HG03439 (cell line): ENCODE measurements around the gene LGALS1.
"Not testable (repeated sequence)": the region's sequence is repeated elsewhere in the genome, so short reads cannot be mapped to it uniquely, and the experiment has no call there.

Experiments
- ATAC-seq: cut with Tn5 transposase; IDR thresholded peaks from one replicate; pipeline ENCODE4 v1.9.1; 2021; ENCODE audit warnings: mild to moderate bottlenecking, moderate library complexity; ENCODE audit not compliant: unreplicated experiment

Gene LGALS1

DNA sequence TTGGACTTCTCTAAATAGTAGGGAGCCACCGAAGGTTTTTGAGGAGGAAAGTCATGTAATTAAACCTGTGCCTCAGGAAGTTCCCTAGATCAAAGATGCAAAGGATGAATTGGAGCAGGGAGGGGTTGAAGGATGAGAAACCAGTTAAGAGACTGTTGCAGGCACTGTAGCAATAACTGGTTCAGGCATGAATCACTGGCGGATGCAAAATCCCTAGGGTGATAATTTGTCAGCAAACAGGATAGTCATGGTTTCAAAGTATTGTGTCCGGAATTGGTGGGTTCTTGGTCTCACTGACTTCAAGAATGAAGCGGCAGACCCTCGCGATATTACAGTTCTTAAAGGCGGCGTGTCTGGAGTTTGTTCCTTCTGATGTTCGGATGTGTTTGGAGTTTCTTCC lies 41.3 kb downstream of the LGALS1 start:
- ATAC-seq: no peak

DNA sequence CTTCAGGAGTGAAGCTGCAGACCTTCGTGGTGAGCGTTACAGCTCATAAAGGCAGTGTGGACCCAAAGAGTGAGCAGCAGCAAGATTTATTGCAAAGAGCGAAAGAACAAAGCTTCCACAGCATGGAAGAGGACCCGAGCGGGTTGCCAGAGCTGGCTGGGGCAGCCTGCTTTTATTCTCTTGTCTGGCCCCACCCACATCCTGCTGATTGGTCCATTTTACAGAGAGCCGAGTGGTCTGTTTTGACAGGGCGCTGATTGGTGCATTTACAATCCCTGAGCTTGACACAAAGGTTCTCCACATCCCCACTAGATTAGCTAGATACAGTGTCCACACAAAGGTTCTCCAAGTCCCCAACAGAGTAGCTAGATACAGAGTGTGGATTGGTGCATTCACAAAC lies 41.8 kb downstream of the LGALS1 start:
- ATAC-seq: not testable (repeated sequence)

DNA sequence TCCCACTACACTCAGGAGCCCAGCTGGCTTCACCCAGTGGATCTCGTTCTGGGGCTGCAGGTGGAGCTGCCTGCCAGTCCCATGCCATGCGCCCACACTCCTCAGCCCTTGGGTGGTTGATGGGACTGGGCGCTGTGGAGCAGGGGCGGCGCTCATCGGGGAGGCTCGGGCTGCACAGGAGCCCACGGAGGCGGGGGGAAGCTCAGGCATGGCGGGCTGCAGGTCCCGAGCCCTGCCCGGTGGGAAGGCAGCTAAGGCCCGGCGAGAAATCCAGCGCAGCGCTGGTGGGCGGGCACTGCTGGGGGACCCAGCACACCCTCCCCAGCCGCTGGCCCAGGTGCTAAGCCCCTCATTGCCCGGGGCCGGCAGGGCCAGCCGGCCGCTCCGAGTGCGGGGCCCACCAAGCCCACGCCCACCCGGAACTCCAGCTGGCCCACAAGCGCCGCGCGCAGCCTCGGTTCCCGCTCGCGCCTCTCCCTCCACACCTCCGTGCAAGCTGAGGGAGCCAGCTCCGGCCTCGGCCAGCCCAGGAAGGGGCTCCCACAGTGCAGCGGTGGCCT lies 42.4 kb downstream of the LGALS1 start:
- ATAC-seq: not testable (repeated sequence)

DNA sequence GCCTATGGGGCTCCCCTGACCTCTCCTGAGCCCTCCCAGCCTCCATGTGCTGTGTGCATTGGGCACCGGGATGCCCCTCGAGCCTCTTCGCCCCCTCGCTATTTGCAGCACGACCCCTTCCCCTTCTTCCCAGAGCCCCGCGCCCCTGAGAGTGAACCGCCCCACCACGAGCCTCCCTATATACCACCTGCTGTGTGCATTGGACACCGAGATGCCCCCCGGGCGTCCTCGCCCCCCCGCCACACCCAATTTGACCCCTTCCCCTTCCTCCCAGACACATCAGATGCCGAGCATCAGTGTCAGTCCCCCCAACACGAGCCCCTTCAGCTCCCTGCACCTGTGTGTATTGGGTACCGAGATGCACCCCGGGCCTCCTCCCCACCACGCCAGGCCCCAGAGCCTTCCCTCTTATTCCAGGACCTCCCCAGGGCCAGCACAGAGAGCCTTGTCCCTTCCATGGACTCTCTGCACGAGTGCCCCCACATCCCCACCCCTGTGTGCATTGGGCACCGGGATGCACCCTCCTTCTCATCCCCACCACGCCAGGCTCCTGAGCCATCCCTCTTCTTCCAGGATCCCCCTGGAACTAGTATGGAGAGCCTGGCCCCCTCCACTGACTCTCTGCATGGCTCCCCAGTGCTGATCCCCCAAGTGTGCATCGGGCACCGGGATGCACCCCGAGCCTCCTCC lies 50.3 kb downstream of the LGALS1 start:
- no peak for ATAC-seq

DNA sequence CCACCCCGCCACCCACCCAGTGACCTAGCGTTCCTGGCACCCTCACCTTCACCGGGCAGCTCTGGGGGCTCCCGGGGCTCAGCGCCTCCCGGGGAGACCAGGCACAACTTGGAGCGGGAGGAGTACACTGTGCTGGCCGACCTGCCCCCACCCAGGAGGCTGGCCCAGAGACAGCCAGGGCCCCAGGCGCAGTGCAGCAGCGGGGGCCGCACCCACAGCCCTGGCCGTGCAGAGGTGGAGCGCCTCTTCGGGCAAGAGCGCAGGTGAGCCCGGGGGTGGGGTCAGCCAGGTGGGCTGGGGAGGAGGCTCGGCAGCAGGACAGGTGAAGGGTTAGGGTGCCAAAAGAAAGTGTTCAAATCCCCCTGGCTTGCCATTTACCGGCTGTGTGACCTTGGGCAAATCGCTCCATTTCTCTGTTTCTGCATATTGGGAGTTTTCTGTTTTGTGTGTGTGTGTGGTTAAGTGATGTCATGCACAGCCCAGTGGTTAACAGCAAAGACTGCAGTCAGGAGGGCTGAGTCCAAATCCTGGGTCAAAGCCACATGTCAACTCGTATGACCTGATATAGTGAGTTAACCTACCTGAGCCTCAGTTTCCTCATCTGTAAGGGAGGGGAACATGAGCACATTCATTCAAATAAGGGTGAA lies 50.9 kb downstream of the LGALS1 start:
- ATAC-seq: no peak

DNA sequence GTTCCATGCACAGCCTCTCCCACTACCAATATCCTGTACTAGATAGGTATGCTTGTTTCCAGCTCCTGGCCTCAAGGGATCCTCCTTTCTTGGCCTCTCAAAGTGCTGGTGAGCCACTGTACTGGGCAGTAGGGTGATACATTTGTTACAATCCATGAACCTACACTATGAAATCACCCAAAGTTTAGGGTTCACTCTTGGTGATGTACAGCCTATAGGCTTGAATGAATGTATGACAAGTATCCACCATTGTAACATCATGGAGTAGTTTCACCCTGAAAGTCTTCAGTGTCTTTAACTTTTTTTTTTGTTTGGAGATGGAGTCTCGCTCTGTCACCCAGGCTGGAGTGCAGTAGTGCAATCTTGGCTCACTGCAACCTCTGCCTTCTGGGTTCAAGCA lies 53.2 kb downstream of the LGALS1 start:
- no peak for ATAC-seq
